Sigmoid colon (tissue), 4 donors: Measurements from ENCODE around the gene CAMK1D.
"Not testable (repeated sequence)": the region's sequence is repeated elsewhere in the genome, so short reads cannot be mapped to it uniquely, and the experiment has no call there.

Source experiments
- EP300 ChIP-seq, 4 donors: sonication (generic); formaldehyde crosslinking; IDR thresholded peaks; one replicate each; pipeline ENCODE4 v1.6.1; 2017; ENCODE audit warnings: antibody characterized with exemption in 4 of 4
- POLR2A ChIP-seq, 2 donors: fragments of 450-650 bp; IDR thresholded peaks; one replicate each; pipeline ENCODE4 v1.6.1; 2016; ENCODE audit warnings: antibody characterized with exemption in 2 of 2, mild to moderate bottlenecking in 2 of 2, moderate library complexity in 2 of 2
- POLR2AphosphoS5 ChIP-seq, 4 donors: sonication (generic); formaldehyde crosslinking; IDR thresholded peaks; one replicate each; pipeline ENCODE4 v1.6.1; 2017; ENCODE audit warnings: antibody characterized with exemption in 4 of 4
- TF ChIP-seq, protein P1 (sequence below), 4 experiments: fragments of 450-650 bp in 3 of 4; fragments of 200-600 bp in 1 of 4; IDR thresholded peaks; one replicate each; pipeline ENCODE4 v1.5.1; 2016 to 2019; ENCODE audit warnings: antibody characterized with exemption in 4 of 4, mild to moderate bottlenecking in 3 of 4, moderate library complexity in 2 of 4

DNA sequence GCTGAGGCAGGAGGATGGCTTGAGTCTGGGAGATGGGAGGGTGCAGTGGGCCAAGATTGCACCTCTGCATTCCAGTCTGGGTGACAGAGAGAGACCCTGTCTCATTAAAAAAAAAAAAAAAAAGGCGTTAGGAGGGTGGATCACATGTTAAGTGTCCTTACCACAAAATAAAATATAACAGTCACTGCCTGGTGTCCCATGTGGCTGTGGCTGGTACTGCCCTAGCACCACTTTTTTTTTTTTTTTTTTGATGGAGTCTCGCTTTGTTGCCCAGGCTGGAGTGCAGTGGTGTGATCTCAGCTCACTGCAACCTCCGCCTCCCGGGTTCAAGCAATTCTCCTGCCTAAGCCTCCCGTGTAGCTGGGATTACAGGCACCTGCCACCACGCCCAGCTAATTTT lies 460.7 kb downstream of the CAMK1D start:
- TF ChIP-seq, protein P1, sequence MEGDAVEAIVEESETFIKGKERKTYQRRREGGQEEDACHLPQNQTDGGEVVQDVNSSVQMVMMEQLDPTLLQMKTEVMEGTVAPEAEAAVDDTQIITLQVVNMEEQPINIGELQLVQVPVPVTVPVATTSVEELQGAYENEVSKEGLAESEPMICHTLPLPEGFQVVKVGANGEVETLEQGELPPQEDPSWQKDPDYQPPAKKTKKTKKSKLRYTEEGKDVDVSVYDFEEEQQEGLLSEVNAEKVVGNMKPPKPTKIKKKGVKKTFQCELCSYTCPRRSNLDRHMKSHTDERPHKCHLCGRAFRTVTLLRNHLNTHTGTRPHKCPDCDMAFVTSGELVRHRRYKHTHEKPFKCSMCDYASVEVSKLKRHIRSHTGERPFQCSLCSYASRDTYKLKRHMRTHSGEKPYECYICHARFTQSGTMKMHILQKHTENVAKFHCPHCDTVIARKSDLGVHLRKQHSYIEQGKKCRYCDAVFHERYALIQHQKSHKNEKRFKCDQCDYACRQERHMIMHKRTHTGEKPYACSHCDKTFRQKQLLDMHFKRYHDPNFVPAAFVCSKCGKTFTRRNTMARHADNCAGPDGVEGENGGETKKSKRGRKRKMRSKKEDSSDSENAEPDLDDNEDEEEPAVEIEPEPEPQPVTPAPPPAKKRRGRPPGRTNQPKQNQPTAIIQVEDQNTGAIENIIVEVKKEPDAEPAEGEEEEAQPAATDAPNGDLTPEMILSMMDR (IDR thresholded peaks at IDR 0.05), result not testable (repeated sequence)
- not testable (repeated sequence) for TF ChIP-seq POLR2A, EP300, POLR2AphosphoS5 (IDR thresholded peaks at IDR 0.05)
